ENCODE data around the gene OASL.

DNA sequence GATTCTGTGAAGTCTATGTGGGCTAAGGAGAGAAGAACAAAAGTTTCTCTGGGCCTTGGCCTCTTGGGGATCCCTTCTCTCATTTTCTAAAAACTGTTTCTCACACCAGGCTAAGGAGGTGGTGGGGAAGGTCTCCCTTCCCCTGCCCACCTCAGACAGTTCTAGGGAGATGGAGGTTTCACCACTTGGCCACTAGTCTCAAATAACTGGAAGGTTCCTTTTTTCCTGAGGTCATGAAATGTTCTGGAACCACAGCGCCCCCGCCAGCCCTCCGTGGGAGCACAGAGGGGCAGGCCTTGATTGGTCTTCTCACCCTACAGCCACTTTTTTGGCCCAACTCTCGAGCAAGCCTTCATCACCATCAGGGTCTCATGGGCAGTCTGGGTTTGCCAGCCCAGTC lies 35.4 kb downstream of the OASL start:
- TF ChIP-seq, protein P1, sequence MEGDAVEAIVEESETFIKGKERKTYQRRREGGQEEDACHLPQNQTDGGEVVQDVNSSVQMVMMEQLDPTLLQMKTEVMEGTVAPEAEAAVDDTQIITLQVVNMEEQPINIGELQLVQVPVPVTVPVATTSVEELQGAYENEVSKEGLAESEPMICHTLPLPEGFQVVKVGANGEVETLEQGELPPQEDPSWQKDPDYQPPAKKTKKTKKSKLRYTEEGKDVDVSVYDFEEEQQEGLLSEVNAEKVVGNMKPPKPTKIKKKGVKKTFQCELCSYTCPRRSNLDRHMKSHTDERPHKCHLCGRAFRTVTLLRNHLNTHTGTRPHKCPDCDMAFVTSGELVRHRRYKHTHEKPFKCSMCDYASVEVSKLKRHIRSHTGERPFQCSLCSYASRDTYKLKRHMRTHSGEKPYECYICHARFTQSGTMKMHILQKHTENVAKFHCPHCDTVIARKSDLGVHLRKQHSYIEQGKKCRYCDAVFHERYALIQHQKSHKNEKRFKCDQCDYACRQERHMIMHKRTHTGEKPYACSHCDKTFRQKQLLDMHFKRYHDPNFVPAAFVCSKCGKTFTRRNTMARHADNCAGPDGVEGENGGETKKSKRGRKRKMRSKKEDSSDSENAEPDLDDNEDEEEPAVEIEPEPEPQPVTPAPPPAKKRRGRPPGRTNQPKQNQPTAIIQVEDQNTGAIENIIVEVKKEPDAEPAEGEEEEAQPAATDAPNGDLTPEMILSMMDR (IDR thresholded peaks at IDR 0.05) = no peak
- TF ChIP-seq POLR2AphosphoS5 (IDR thresholded peaks at IDR 0.05; ENCODE audit: insufficient read depth in 1 of 2, low read depth in 1 of 2) = no peak
- TF ChIP-seq POLR2A (IDR thresholded peaks at IDR 0.05) = no peak
